Endothelial cell of umbilical vein (primary cell): ENCODE data around the gene CCNB3. TPM values are rescaled to one million over a fixed set of nuclear protein-coding genes. Genes with fewer than 3 reads are reported as not detected.

Experiments used
- BruUV-seq: library from RNA; stranded (reverse); fragments of 400-500 nt; replicated peaks from 2 replicates; lab custom pipeline; 2021; lab: Mats Ljungman, UMichigan
- CTCF ChIA-PET: fragments of 300-600, 350-600 bp; sonication (Branson Sonifier 250); formaldehyde crosslinking; loops from one replicate; lab custom pipeline; 2021; ENCODE audit warnings: antibody characterized with exemption, inconsistent platforms; lab: Charles Lee
- POLR2A ChIA-PET: fragments of 300-600, 350-600 bp; sonication (Branson Sonifier 250); formaldehyde crosslinking; loops from one replicate; lab custom pipeline; 2021; ENCODE audit warnings: antibody characterized with exemption, inconsistent platforms; lab: Charles Lee
- DNase-seq: peaks from one replicate; pipeline ENCODE4 v3.0.0-alpha.2; 2011; ENCODE audit warnings: low read depth, low spot score
- FAIRE-seq: peaks from 2 replicates; lab custom pipeline; 2011; peaks lifted over from hg19 to GRCh38; lab: Jason Lieb, UNC
- H2AFZ ChIP-seq: 2 replicates; pipeline ENCODE4 v1.6.0; 2012; ENCODE audit warnings: low read depth, low read length, control low read depth, inconsistent platforms
- H3K27ac ChIP-seq: 2 replicates; pipeline ENCODE4 v1.5.1; 2011; ENCODE audit warnings: low read depth, mild to moderate bottlenecking, control low read depth, low read length, moderate library complexity; ENCODE audit not compliant: insufficient read depth
- H3K27me3 ChIP-seq, 2 experiments: 2 replicates each; pipeline versions ENCODE4 v1.6.0 to v1.6.1; 2011; ENCODE audit warnings: low read length in 2 of 2, mixed read lengths in 1 of 2; ENCODE audit not compliant: control insufficient read depth in 2 of 2, insufficient read depth in 2 of 2
- H3K36me3 ChIP-seq, 2 experiments: 2 replicates in 1 of 2; 3 replicates in 1 of 2; pipeline ENCODE4 v1.5.1; 2011; ENCODE audit warnings: low read length in 2 of 2, mild to moderate bottlenecking in 1 of 2, moderate library complexity in 1 of 2; ENCODE audit not compliant: control insufficient read depth in 2 of 2, insufficient read depth in 2 of 2; ENCODE audit errors: extremely low read depth in 1 of 2
- H3K4me1 ChIP-seq: 3 replicates; pipeline ENCODE4 v1.5.1; 2011; ENCODE audit warnings: mild to moderate bottlenecking, low read length; ENCODE audit not compliant: control insufficient read depth, insufficient read depth; ENCODE audit errors: extremely low read depth
- H3K4me2 ChIP-seq: 2 replicates; pipeline ENCODE4 v1.6.1; 2011; ENCODE audit warnings: low read length, control low read depth, mixed read lengths; ENCODE audit not compliant: insufficient read depth
- H3K4me3 ChIP-seq, 3 experiments: fragments of 200-600 bp in 1 of 3; sonication (generic), shearing (Covaris generic) in 1 of 3; replicated peaks in 1 of 3; 2 replicates each; pipeline ENCODE4 v1.5.1; 2011 to 2016; ENCODE audit warnings: control low read depth in 3 of 3, low read length in 3 of 3, mild to moderate bottlenecking in 2 of 3, inconsistent platforms in 1 of 3, low read depth in 1 of 3, moderate library complexity in 1 of 3; ENCODE audit not compliant: insufficient read depth in 1 of 3
- H3K79me2 ChIP-seq: 2 replicates; pipeline ENCODE4 v1.6.0; 2012; ENCODE audit warnings: low read length, inconsistent platforms; ENCODE audit not compliant: control insufficient read depth, insufficient read depth
- H3K9ac ChIP-seq: replicated peaks from 2 replicates; pipeline ENCODE3; 2011; ENCODE audit warnings: low read length, control low read depth; ENCODE audit not compliant: insufficient read depth; ENCODE audit errors: extremely low read depth
- H3K9me1 ChIP-seq: replicated peaks from 3 replicates; pipeline ENCODE4 v1.6.0; 2011; ENCODE audit warnings: mild to moderate bottlenecking, low read length; ENCODE audit not compliant: control insufficient read depth, insufficient read depth; ENCODE audit errors: extremely low read depth
- H3K9me3 ChIP-seq: replicated peaks from 2 replicates; pipeline ENCODE4 v1.5.1; 2012; ENCODE audit warnings: low read length, inconsistent platforms; ENCODE audit not compliant: control insufficient read depth, insufficient read depth
- H4K20me1 ChIP-seq: replicated peaks from 2 replicates; pipeline ENCODE3; 2011; ENCODE audit warnings: mild to moderate bottlenecking, low read length; ENCODE audit not compliant: control insufficient read depth, insufficient read depth; ENCODE audit errors: extremely low read depth
- CTCF ChIP-seq, 2 donors: IDR thresholded peaks; 1 replicate in 1 of 2; 2 replicates in 1 of 2; pipeline ENCODE4 v1.5.1; 2011; ENCODE audit warnings: low read length in 2 of 2, mild to moderate bottlenecking in 2 of 2, moderate library complexity in 2 of 2, control low read depth in 1 of 2, inconsistent platforms in 1 of 2, low read depth in 1 of 2; ENCODE audit not compliant: insufficient read depth in 1 of 2; ENCODE audit errors: extremely low read depth in 1 of 2
- MYC ChIP-seq: IDR thresholded peaks from one replicate; pipeline ENCODE4 v1.6.1; 2011; ENCODE audit warnings: mild to moderate bottlenecking, low read depth, low read length
- POLR2AphosphoS5 ChIP-seq: IDR thresholded peaks from 2 replicates; pipeline ENCODE4 v1.6.1; 2012; ENCODE audit warnings: low read depth, mild to moderate bottlenecking, control low read depth, low read length, moderate library complexity; ENCODE audit not compliant: insufficient read depth
- dilution Hi-C: fragments of 300-500 bp; cut with MboI; formaldehyde crosslinking; loops from one replicate; pipeline ENCODE4 v1.15.0; 2019; ENCODE audit warnings: low sequenced_read_pairs; ENCODE audit not compliant: extremely low pct_ligation_motif_present
- intact Hi-C: fragments of 100-400 bp; cut with micrococcal nuclease; formaldehyde crosslinking; loops from one replicate; pipeline ENCODE4 v1.10.0; 2022
- polyA plus RNA-seq, 4 experiments: library from polyadenylated mRNA; depleted of rRNA in 3 of 4; stranded (reverse) in 3 of 4; unstranded in 1 of 4; fragments of >200 nt; gene quantifications; 2 replicates each; pipeline versions ENCODE4 v1.2.1 to v1.2.3, GENCODE V29; 2011 to 2012; ENCODE audit warnings: missing spikeins in 1 of 4
- total RNA-seq: library from RNA; stranded (reverse); gene quantifications from 2 replicates; pipeline ENCODE4 v1.2.3, GENCODE V29; 2021

The CCNB3 gene
- total and polyA plus RNA-seq, 2 donors (not counting 3 experiments of a cell fraction or from before 2014, with no cell fraction given), result 0.77 to 1.9 TPM

- intact Hi-C loops (no loop called here), dilution Hi-C loops (no loop called here)
- no peak overlapping the region for H3K4me2 ChIP-seq
- POLR2A ChIA-PET, result no interaction called here
- no peaks in the 10 kb centered on the region for H3K36me3 ChIP-seq
- no peaks in the 10 kb centered on the region for H3K9me3 ChIP-seq
- no peaks in the 10 kb centered on the region for H4K20me1 ChIP-seq
- no peak overlapping the region for H3K27ac ChIP-seq
- H3K27me3 ChIP-seq, result no peaks in the 10 kb centered on the region
- H3K9ac ChIP-seq, result no peak overlapping the region
- FAIRE-seq (no peak), DNase-seq (no peak)
- no peaks in the 10 kb centered on the region for H3K9me1 ChIP-seq
- TF ChIP-seq CTCF (IDR thresholded peaks at IDR 0.05; ENCODE audit: extremely low read depth in 1 of 2, insufficient read depth in 1 of 2, low read depth in 1 of 2, low read length in 2 of 2) (peak; percentile 4 to 19), POLR2AphosphoS5 (no peak)
- no TSS peak for BruUV-seq
- no peak overlapping the region for H3K4me3 ChIP-seq
- H2AFZ ChIP-seq, result no peak overlapping the region
- H3K4me1 ChIP-seq, result no peaks in the 10 kb centered on the region
- no peaks in the 10 kb centered on the region for H3K79me2 ChIP-seq
- CTCF ChIA-PET, result interaction anchor here (1.5 to 2.5 kb wide), 3 partner anchors 12 to 332 kb away, joined by 3 to 8 read pairs (median 4); partner anchors contain the start of gene USP27X
These were observed 6.9 kb downstream of the CCNB3 start for GRCh38 chrX:50211510-50211909.

GRCh38 chrX:50281253-50281652, 76.7 kb downstream of the CCNB3 start:
- DNase-seq (no peak), FAIRE-seq (no peak)
- no peak for TF ChIP-seq MYC
- Histone ChIP-seq H3K79me2 (no peaks in the 10 kb centered on the region), H3K9me1 (no peaks in the 10 kb centered on the region), H3K4me2 (no peak overlapping the region), H2AFZ (no peak overlapping the region), H3K9me3 (no peaks in the 10 kb centered on the region), H3K27ac (no peak overlapping the region), H3K9ac (no peak overlapping the region), H3K36me3 (no peaks in the 10 kb centered on the region), H4K20me1 (no peaks in the 10 kb centered on the region), H3K4me3 (no peak overlapping the region), H3K27me3 (no peaks in the 10 kb centered on the region), H3K4me1 (no peaks in the 10 kb centered on the region)
- intact Hi-C loops (no loop called here), dilution Hi-C loops (no loop called here)
- ChIA-PET POLR2A (no interaction called here), CTCF (no interaction called here)
- no TSS peak for BruUV-seq
